BJ (cell line): ENCODE data around the gene KIF5A. TPM values are rescaled to one million over a fixed set of nuclear protein-coding genes. Genes with fewer than 3 reads are reported as not detected.
A peak's percentile ranks its signal among the peaks of the same experiment; 100 is the strongest.
"Not testable (repeated sequence)": the region's sequence is repeated elsewhere in the genome, so short reads cannot be mapped to it uniquely, and the experiment has no call there.

Source experiments
- CTCF ChIA-PET: fragments of 350-600 bp; formaldehyde crosslinking; extraction: SDS; loops from one replicate; lab custom pipeline; 2021; ENCODE audit warnings: antibody characterized with exemption, inconsistent platforms; lab: Yijun Ruan, JAX
- POLR2A ChIA-PET: fragments of 300-600 bp; sonication (Branson Sonifier 250); formaldehyde crosslinking; extraction: SDS; loops from one replicate; lab custom pipeline; 2021; ENCODE audit warnings: antibody characterized with exemption; lab: Charles Lee
- DNase-seq: peaks from one replicate; pipeline ENCODE4 v3.0.0-alpha.2; 2011; ENCODE audit warnings: low read depth
- H3K27me3 ChIP-seq: 2 replicates; pipeline ENCODE4 v1.6.0; 2011; ENCODE audit warnings: low read length; ENCODE audit not compliant: control insufficient read depth, insufficient read depth
- H3K36me3 ChIP-seq: 2 replicates; pipeline ENCODE4 v1.5.1; 2011; ENCODE audit warnings: low read length; ENCODE audit not compliant: control insufficient read depth, insufficient read depth
- H3K4me3 ChIP-seq: 2 replicates; pipeline ENCODE4 v1.5.1; 2011; ENCODE audit warnings: low read depth, mild to moderate bottlenecking, control low read depth, low read length
- CTCF ChIP-seq: IDR thresholded peaks from 2 replicates; pipeline ENCODE4 v1.5.1; 2011; ENCODE audit warnings: low read depth, mild to moderate bottlenecking, control low read depth, inconsistent platforms, low read length, moderate library complexity; ENCODE audit not compliant: insufficient read depth
- polyA minus RNA-seq: library from RNA; depleted of rRNA, polyadenylated mRNA; stranded (reverse); fragments of >200 nt; gene quantifications from 2 replicates; pipeline ENCODE4 v1.2.3, GENCODE V29; 2011; rRNA and poly(A)+ RNA removed
- polyA plus RNA-seq: library from polyadenylated mRNA; depleted of rRNA; stranded (reverse); fragments of >200 nt; gene quantifications from 2 replicates; pipeline ENCODE4 v1.2.3, GENCODE V29; 2011; rRNA removed

KIF5A gene
- polyA plus RNA-seq (0.50 and 0.64 TPM in 2 replicates), polyA minus RNA-seq (0.31 and 0.57 TPM in 2 replicates)

- Histone ChIP-seq H3K36me3 (no peaks in the 10 kb centered on the region), H3K27me3 (peaks cover 6% of the 10 kb centered on the region), H3K4me3 (peak within 1 kb of the TSS; percentile 42)
- TF ChIP-seq CTCF: no peak
- ChIA-PET POLR2A (no interaction called here), CTCF (no interaction called here)
- no peak for DNase-seq
Measured at GRCh38 chr12:57549909-57550640, at the start of gene KIF5A. TSS of gene KIF5A (plus strand) at chr12:57550044. CDS start at chr12:57550272, 228 bp downstream.

GRCh38 chr12:57500213-57500612 lies 49.6 kb upstream of the KIF5A start:
- H3K27me3 ChIP-seq: no peaks in the 10 kb centered on the region
- no peak for DNase-seq
- TF ChIP-seq CTCF: no peak
- H3K36me3 ChIP-seq: peaks cover 40% of the 10 kb centered on the region
- ChIA-PET CTCF (no interaction called here), POLR2A (no interaction called here)
- no peak overlapping the region for H3K4me3 ChIP-seq

- H3K36me3 ChIP-seq: peaks cover 43% of the 10 kb centered on the region
- DNase-seq, H3K27me3 ChIP-seq, H3K4me3 ChIP-seq, POLR2A ChIA-PET: not testable (repeated sequence)
- CTCF ChIA-PET: interaction anchor here (1.6 kb wide), 1 partner anchor 119 kb away, joined by 3 read pairs; no protein-coding TSS in a partner anchor
Measured at GRCh38 chr12:57502311-57502969, 47.4 kb upstream of the KIF5A start.

- ChIA-PET CTCF (interaction anchor here (1.0 kb wide), 1 partner anchor 54 kb away, joined by 3 read pairs; no protein-coding TSS in a partner anchor), POLR2A (interaction anchor here (0.7 kb wide), 1 partner anchor 277 kb away, joined by 4 read pairs; no protein-coding TSS in a partner anchor)
- H3K4me3 ChIP-seq, DNase-seq, H3K27me3 ChIP-seq: not testable (repeated sequence)
- peaks cover 32% of the 10 kb centered on the region for H3K36me3 ChIP-seq
Measured at GRCh38 chr12:57506541-57506940, 43.3 kb upstream of the KIF5A start.

GRCh38 chr12:57507796-57508195 lies 42.0 kb upstream of the KIF5A start:
- H3K36me3 ChIP-seq: peaks cover 39% of the 10 kb centered on the region
- H3K4me3 ChIP-seq, CTCF ChIA-PET, DNase-seq, POLR2A ChIA-PET, H3K27me3 ChIP-seq: not testable (repeated sequence)

- POLR2A ChIA-PET: no interaction called here
- no peak for TF ChIP-seq CTCF
Measured at GRCh38 chr12:57511161-57511560, 38.7 kb upstream of the KIF5A start.

More at GRCh38 chr12:57511161-57511560, 38.7 kb upstream of the KIF5A start:
- DNase-seq: no peak
- Histone ChIP-seq H3K36me3 (peaks cover 42% of the 10 kb centered on the region), H3K27me3 (no peaks in the 10 kb centered on the region), H3K4me3 (no peak overlapping the region)
- CTCF ChIA-PET: no interaction called here
